Heart left ventricle (tissue), 13 donors: Measurements from ENCODE around the gene HS3ST2.

Experiments
- POLR2A ChIP-seq, 2 donors: fragments of 450-650 bp; IDR thresholded peaks; one replicate each; pipeline ENCODE4 v1.6.1; 2017; ENCODE audit warnings: antibody characterized with exemption in 2 of 2, mild to moderate bottlenecking in 2 of 2, moderate library complexity in 2 of 2
- TF ChIP-seq, protein P1 (sequence below), 12 donors: fragments of 200-600 bp; sonication (generic) in 4 of 12; IDR thresholded peaks; one replicate each; pipeline versions ENCODE4 v1.5.0 to v1.8.0; 2018 to 2022; ENCODE audit warnings: antibody characterized with exemption in 12 of 12, mild to moderate bottlenecking in 5 of 12
- donor health status: ischemic (EF 13 %, LVEDD 7.1; RV severe dilation, severe dysfunction).
- donor health status: DM: no; HTN: yes; CAD: no.
- donor health status: DM: no; HTN: no; CAD: no.
- donor health status: ischemic (EF 25% LVEDD 6.9; RV normal size, moderate dysfunction).
- donor health status: ischemic (EF 25% LVEDD 5.7; RV mildly dilated, moderate dysfunction).
- donor health status: ischemic (EF 35%, LVEDD 5.7; RV mildly dilated, moderate dysfunction).
- donor health status: nonischemic (EF 11% LVEDD 7.7; RV severe dilation, severe dysfunction).
- donor health status: DM: yes; HTN: yes; CAD: no.
- donor health status: PGD.
- donor health status: ischemic (EF 29% LVEDD 5.4; RV normal size, mild dysfunction).
- donor health status: nonischemic (EF 23%, LVEDD 6.1; RV moderate dilation, normal function).

DNA sequence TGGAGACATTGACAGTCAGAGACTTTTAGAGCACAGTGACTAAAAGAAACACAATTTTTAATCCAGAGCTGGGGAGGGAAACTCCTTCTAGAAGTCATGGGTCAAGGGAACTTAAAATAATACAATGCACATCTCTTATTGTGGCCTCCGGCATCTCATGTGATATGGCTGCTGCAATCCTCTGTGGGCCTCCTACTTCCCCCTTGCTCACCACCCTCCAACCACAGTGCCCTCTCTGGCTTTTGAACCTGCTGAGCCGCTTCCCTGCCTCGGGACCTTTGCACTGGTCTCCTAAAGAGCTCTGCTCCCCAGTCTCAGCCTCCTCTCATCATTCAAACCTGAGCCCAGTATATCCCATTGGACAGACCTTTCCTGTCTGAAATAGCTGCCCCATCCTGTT lies 47.6 kb downstream of the HS3ST2 start:
- TF ChIP-seq, protein P1, sequence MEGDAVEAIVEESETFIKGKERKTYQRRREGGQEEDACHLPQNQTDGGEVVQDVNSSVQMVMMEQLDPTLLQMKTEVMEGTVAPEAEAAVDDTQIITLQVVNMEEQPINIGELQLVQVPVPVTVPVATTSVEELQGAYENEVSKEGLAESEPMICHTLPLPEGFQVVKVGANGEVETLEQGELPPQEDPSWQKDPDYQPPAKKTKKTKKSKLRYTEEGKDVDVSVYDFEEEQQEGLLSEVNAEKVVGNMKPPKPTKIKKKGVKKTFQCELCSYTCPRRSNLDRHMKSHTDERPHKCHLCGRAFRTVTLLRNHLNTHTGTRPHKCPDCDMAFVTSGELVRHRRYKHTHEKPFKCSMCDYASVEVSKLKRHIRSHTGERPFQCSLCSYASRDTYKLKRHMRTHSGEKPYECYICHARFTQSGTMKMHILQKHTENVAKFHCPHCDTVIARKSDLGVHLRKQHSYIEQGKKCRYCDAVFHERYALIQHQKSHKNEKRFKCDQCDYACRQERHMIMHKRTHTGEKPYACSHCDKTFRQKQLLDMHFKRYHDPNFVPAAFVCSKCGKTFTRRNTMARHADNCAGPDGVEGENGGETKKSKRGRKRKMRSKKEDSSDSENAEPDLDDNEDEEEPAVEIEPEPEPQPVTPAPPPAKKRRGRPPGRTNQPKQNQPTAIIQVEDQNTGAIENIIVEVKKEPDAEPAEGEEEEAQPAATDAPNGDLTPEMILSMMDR (IDR thresholded peaks at IDR 0.05): no peak
- TF ChIP-seq POLR2A (IDR thresholded peaks at IDR 0.05): no peak
